ENCODE results near the gene CABLES1.

Gene CABLES1

DNA sequence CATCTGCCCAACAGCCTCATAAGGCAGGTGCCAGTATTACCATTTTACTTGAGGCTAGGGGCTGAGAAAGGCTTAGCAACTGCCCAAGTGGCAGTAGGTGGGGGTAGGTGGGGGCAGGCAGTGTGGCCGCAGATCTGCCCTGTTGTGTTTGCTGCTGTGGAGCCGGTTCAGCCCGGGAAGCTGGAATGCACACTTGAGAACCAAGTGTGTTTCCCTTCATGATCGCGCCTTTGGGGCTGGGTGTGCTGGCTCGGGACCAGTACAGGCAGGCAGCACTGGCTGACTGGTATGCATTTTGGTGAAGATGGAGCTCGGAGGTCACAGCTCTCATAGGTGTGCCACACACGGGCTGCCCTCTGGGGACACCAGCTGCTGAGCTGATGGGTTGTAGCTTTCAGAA is 85.1 kb downstream of the CABLES1 start:
- POLR2A ChIA-PET = no interaction called here
- Histone ChIP-seq H3K4me3 (ENCODE audit: low read depth, low read length) (no peak overlapping the region), H3K9me3 (ENCODE audit: control insufficient read depth, insufficient read depth, low read depth, low read length) (no peaks in the 10 kb centered on the region), H3K27ac (ENCODE audit: extremely low read depth, low read depth, low read length) (no peak overlapping the region), H3K36me3 (ENCODE audit: control insufficient read depth in 2 of 2, insufficient read depth in 1 of 2, low read length in 2 of 2) (peaks cover 4 to 7% of the 10 kb centered on the region in 2 experiments; a peak in 2 of 3 replicates), H3K4me1 (ENCODE audit: control insufficient read depth, insufficient read depth, low read length) (no peaks in the 10 kb centered on the region)
- CTCF ChIA-PET = interaction anchor here (0.7 kb wide), 1 partner anchor 9 kb away, joined by 4 read pairs; no protein-coding TSS in a partner anchor
- no peak for TF ChIP-seq ZNF529 (tag by site-specific recombination; IDR thresholded peaks at IDR 0.05; ENCODE audit: insufficient replicate concordance)
- no peak for TF ChIP-seq ZNF174 (tag by site-specific recombination; IDR thresholded peaks at IDR 0.05)
- TF ChIP-seq, protein P1, sequence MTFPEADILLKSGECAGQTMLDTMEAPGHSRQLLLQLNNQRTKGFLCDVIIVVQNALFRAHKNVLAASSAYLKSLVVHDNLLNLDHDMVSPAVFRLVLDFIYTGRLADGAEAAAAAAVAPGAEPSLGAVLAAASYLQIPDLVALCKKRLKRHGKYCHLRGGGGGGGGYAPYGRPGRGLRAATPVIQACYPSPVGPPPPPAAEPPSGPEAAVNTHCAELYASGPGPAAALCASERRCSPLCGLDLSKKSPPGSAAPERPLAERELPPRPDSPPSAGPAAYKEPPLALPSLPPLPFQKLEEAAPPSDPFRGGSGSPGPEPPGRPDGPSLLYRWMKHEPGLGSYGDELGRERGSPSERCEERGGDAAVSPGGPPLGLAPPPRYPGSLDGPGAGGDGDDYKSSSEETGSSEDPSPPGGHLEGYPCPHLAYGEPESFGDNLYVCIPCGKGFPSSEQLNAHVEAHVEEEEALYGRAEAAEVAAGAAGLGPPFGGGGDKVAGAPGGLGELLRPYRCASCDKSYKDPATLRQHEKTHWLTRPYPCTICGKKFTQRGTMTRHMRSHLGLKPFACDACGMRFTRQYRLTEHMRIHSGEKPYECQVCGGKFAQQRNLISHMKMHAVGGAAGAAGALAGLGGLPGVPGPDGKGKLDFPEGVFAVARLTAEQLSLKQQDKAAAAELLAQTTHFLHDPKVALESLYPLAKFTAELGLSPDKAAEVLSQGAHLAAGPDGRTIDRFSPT (tag by site-specific recombination; IDR thresholded peaks at IDR 0.05) = no peak
- TF ChIP-seq ZBTB1 (tag by site-specific recombination; IDR thresholded peaks at IDR 0.05) = no peak
- TF ChIP-seq ZIC2 (tag by site-specific recombination; IDR thresholded peaks at IDR 0.05) = no peak
- no peak for TF ChIP-seq ZNF76 (tag by site-specific recombination; IDR thresholded peaks at IDR 0.05; ENCODE audit: borderline replicate concordance, low read depth)
- TF ChIP-seq ZNF623 (tag by site-specific recombination; IDR thresholded peaks at IDR 0.05) = no peak
- TF ChIP-seq ZBTB20 (tag by site-specific recombination; IDR thresholded peaks at IDR 0.05) = no peak
- no peak for TF ChIP-seq ZNF530 (tag by site-specific recombination; IDR thresholded peaks at IDR 0.05; ENCODE audit: low read depth)
- TF ChIP-seq, protein P2, sequence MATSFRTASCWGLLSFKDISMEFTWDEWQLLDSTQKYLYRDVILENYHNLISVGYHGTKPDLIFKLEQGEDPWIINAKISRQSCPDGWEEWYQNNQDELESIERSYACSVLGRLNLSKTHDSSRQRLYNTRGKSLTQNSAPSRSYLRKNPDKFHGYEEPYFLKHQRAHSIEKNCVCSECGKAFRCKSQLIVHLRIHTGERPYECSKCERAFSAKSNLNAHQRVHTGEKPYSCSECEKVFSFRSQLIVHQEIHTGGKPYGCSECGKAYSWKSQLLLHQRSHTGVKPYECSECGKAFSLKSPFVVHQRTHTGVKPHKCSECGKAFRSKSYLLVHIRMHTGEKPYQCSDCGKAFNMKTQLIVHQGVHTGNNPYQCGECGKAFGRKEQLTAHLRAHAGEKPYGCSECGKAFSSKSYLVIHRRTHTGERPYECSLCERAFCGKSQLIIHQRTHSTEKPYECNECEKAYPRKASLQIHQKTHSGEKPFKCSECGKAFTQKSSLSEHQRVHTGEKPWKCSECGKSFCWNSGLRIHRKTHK (tag by site-specific recombination; IDR thresholded peaks at IDR 0.05) = no peak
- TF ChIP-seq, protein P3, sequence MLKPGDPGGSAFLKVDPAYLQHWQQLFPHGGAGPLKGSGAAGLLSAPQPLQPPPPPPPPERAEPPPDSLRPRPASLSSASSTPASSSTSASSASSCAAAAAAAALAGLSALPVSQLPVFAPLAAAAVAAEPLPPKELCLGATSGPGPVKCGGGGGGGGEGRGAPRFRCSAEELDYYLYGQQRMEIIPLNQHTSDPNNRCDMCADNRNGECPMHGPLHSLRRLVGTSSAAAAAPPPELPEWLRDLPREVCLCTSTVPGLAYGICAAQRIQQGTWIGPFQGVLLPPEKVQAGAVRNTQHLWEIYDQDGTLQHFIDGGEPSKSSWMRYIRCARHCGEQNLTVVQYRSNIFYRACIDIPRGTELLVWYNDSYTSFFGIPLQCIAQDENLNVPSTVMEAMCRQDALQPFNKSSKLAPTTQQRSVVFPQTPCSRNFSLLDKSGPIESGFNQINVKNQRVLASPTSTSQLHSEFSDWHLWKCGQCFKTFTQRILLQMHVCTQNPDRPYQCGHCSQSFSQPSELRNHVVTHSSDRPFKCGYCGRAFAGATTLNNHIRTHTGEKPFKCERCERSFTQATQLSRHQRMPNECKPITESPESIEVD (tag by site-specific recombination; IDR thresholded peaks at IDR 0.05) = no peak
- no peak for TF ChIP-seq ZNF274 (IDR thresholded peaks at IDR 0.05; ENCODE audit: low read length)
- no peak for TF ChIP-seq ZNF274 (tag by site-specific recombination; IDR thresholded peaks at IDR 0.05; ENCODE audit: borderline replicate concordance)
- TF ChIP-seq, protein P4, sequence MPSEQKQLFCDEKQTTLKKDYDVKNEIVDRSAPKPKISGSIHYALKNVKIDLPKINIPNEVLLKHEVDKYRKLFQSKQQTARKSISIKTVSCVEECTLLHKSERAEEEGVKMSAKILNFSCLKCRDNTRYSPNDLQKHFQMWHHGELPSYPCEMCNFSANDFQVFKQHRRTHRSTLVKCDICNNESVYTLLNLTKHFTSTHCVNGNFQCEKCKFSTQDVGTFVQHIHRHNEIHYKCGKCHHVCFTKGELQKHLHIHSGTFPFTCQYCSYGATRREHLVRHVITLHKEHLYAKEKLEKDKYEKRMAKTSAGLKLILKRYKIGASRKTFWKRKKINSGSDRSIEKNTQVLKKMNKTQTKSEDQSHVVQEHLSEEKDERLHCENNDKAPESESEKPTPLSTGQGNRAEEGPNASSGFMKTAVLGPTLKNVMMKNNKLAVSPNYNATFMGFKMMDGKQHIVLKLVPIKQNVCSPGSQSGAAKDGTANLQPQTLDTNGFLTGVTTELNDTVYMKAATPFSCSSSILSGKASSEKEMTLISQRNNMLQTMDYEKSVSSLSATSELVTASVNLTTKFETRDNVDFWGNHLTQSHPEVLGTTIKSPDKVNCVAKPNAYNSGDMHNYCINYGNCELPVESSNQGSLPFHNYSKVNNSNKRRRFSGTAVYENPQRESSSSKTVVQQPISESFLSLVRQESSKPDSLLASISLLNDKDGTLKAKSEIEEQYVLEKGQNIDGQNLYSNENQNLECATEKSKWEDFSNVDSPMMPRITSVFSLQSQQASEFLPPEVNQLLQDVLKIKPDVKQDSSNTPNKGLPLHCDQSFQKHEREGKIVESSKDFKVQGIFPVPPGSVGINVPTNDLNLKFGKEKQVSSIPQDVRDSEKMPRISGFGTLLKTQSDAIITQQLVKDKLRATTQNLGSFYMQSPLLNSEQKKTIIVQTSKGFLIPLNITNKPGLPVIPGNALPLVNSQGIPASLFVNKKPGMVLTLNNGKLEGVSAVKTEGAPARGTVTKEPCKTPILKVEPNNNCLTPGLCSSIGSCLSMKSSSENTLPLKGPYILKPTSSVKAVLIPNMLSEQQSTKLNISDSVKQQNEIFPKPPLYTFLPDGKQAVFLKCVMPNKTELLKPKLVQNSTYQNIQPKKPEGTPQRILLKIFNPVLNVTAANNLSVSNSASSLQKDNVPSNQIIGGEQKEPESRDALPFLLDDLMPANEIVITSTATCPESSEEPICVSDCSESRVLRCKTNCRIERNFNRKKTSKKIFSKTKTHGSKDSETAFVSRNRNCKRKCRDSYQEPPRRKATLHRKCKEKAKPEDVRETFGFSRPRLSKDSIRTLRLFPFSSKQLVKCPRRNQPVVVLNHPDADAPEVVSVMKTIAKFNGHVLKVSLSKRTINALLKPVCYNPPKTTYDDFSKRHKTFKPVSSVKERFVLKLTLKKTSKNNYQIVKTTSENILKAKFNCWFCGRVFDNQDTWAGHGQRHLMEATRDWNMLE (tag by site-specific recombination; conservative IDR thresholded peaks at IDR 0.05; ENCODE audit: low read depth) = no peak
- TF ChIP-seq, protein P5, sequence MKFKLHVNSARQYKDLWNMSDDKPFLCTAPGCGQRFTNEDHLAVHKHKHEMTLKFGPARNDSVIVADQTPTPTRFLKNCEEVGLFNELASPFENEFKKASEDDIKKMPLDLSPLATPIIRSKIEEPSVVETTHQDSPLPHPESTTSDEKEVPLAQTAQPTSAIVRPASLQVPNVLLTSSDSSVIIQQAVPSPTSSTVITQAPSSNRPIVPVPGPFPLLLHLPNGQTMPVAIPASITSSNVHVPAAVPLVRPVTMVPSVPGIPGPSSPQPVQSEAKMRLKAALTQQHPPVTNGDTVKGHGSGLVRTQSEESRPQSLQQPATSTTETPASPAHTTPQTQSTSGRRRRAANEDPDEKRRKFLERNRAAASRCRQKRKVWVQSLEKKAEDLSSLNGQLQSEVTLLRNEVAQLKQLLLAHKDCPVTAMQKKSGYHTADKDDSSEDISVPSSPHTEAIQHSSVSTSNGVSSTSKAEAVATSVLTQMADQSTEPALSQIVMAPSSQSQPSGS (tag by site-specific recombination; IDR thresholded peaks at IDR 0.05; ENCODE audit: low read depth) = no peak
- TF ChIP-seq ZNF223 (tag by site-specific recombination; IDR thresholded peaks at IDR 0.05) = no peak
- no peak for TF ChIP-seq ZBTB48 (tag by site-specific recombination; IDR thresholded peaks at IDR 0.05)
- no peak for TF ChIP-seq ZNF133 (tag by site-specific recombination; IDR thresholded peaks at IDR 0.05)
- no peak for TF ChIP-seq ZNF302 (tag by site-specific recombination; IDR thresholded peaks at IDR 0.05; ENCODE audit: low read depth)
- TF ChIP-seq, protein P6, sequence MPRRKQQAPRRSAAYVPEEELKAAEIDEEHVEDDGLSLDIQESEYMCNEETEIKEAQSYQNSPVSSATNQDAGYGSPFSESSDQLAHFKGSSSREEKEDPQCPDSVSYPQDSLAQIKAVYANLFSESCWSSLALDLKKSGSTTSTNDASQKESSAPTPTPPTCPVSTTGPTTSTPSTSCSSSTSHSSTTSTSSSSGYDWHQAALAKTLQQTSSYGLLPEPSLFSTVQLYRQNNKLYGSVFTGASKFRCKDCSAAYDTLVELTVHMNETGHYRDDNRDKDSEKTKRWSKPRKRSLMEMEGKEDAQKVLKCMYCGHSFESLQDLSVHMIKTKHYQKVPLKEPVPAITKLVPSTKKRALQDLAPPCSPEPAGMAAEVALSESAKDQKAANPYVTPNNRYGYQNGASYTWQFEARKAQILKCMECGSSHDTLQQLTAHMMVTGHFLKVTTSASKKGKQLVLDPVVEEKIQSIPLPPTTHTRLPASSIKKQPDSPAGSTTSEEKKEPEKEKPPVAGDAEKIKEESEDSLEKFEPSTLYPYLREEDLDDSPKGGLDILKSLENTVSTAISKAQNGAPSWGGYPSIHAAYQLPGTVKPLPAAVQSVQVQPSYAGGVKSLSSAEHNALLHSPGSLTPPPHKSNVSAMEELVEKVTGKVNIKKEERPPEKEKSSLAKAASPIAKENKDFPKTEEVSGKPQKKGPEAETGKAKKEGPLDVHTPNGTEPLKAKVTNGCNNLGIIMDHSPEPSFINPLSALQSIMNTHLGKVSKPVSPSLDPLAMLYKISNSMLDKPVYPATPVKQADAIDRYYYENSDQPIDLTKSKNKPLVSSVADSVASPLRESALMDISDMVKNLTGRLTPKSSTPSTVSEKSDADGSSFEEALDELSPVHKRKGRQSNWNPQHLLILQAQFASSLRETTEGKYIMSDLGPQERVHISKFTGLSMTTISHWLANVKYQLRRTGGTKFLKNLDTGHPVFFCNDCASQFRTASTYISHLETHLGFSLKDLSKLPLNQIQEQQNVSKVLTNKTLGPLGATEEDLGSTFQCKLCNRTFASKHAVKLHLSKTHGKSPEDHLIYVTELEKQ (tag by site-specific recombination; IDR thresholded peaks at IDR 0.05; ENCODE audit: borderline replicate concordance) = no peak
- no peak for TF ChIP-seq ZNF211 (tag by site-specific recombination; IDR thresholded peaks at IDR 0.05; ENCODE audit: low read depth)
